ENCODE measurements around the gene RNF14. TPM values are rescaled to one million over a fixed set of nuclear protein-coding genes. Genes with fewer than 3 reads are reported as not detected.
"Not testable (repeated sequence)": the region's sequence is repeated elsewhere in the genome, so short reads cannot be mapped to it uniquely, and the experiment has no call there.

Gene RNF14
- 60.8 TPM for total RNA-seq (ENCODE audit: unreplicated experiment)
- long read RNA-seq, full-length matches to known transcripts, result 11 of 20 reads
- long read RNA-seq, partial matches to known transcripts, result 5 of 20 reads
- long read RNA-seq, other reads (novel, unspliced or antisense), result 4 of 20 reads

- H3K27ac Mint-ChIP-seq (ENCODE audit: unreplicated experiment), result peak within 1 kb of the TSS; percentile 94
Measured at GRCh38 chr5:141968914-141969608, at the start of gene RNF14. RNF14 (plus strand) TSS chr5:141969105; CDS start chr5:141973589, 4,484 bp downstream.

DNA sequence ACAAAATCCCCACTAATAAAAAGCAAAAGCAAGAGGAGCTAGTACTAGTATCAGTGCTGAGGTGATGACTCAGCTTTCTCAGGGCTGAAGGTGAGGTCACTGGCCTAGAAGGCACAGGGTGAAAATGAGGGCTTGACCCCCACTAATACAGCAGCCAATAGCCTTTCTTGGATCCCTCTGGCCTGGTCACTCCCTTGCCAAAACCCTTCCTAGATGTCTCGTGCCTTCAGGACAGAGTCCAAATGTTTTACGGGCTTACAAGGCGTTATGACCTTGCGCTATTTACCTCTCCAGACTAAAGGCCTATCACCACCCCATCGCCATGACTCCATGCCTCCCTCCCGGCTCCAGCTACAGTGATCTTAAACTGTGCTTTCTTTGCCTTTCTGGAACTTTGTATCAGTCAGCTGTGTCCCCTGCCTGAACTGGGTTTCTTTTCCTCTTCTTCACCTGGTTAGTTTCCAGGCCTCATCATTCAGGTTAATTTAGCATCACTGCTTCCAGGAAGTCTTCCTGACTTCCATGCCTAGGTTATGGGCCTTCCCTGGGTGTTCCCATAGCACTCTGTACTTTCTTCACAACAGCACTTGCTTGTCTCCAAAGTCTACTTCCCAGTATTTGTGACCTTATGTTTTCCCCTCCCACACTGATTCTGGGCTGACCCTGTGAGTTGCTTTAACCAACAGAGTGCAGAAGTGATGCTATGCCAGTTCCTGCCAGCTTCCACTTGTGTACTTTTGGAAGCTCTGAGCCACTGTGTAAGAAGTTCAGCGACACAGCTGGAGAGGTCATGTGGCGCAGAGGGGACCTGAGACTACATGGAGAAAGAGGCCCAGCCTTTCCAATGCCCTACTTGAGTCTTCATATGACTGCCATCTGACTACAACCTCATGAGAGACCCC lies 49.4 kb upstream of the RNF14 start:
- Mint-ChIP-seq H3K27me3 (ENCODE audit: unreplicated experiment) (peaks cover 3% of the 10 kb centered on the region), H3K27ac (ENCODE audit: unreplicated experiment) (no peak overlapping the region), H3K36me3 (ENCODE audit: unreplicated experiment) (peaks cover 5% of the 10 kb centered on the region), H3K4me3 (ENCODE audit: unreplicated experiment) (no peak overlapping the region), H3K4me1 (ENCODE audit: low read depth, unreplicated experiment) (peaks cover 4% of the 10 kb centered on the region), H3K9me3 (ENCODE audit: unreplicated experiment) (peaks cover 3% of the 10 kb centered on the region)
- DNase-seq, result no peak
- TF ChIP-seq, protein P1, sequence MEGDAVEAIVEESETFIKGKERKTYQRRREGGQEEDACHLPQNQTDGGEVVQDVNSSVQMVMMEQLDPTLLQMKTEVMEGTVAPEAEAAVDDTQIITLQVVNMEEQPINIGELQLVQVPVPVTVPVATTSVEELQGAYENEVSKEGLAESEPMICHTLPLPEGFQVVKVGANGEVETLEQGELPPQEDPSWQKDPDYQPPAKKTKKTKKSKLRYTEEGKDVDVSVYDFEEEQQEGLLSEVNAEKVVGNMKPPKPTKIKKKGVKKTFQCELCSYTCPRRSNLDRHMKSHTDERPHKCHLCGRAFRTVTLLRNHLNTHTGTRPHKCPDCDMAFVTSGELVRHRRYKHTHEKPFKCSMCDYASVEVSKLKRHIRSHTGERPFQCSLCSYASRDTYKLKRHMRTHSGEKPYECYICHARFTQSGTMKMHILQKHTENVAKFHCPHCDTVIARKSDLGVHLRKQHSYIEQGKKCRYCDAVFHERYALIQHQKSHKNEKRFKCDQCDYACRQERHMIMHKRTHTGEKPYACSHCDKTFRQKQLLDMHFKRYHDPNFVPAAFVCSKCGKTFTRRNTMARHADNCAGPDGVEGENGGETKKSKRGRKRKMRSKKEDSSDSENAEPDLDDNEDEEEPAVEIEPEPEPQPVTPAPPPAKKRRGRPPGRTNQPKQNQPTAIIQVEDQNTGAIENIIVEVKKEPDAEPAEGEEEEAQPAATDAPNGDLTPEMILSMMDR (IDR thresholded peaks at IDR 0.05; ENCODE audit: partially characterized antibody, unreplicated experiment), result no peak

More at GRCh38 chr5:141968914-141969608, at the start of gene RNF14:
- Mint-ChIP-seq H3K9me3 (ENCODE audit: unreplicated experiment) (peaks cover 4% of the 10 kb centered on the region), H3K27me3 (ENCODE audit: unreplicated experiment) (peaks cover 1% of the 10 kb centered on the region), H3K4me3 (ENCODE audit: unreplicated experiment) (peak within 1 kb of the TSS; percentile 90), H3K36me3 (ENCODE audit: unreplicated experiment) (no peaks in the 10 kb centered on the region), H3K4me1 (ENCODE audit: low read depth, unreplicated experiment) (peaks cover 13% of the 10 kb centered on the region)
- peak; percentile 96 for DNase-seq
- TF ChIP-seq, protein P1 (IDR thresholded peaks at IDR 0.05; ENCODE audit: partially characterized antibody, unreplicated experiment), result peak; percentile 95

GRCh38 chr5:141920771-141921170 lies 48.1 kb upstream of the RNF14 start:
- Mint-ChIP-seq H3K4me1 (ENCODE audit: low read depth, unreplicated experiment) (peaks cover 2% of the 10 kb centered on the region), H3K27me3 (ENCODE audit: unreplicated experiment) (peaks cover 3% of the 10 kb centered on the region), H3K9me3 (ENCODE audit: unreplicated experiment) (peaks cover 3% of the 10 kb centered on the region), H3K4me3 (ENCODE audit: unreplicated experiment) (no peak overlapping the region), H3K27ac (ENCODE audit: unreplicated experiment) (no peak overlapping the region), H3K36me3 (ENCODE audit: unreplicated experiment) (no peaks in the 10 kb centered on the region)
- TF ChIP-seq, protein P1 (IDR thresholded peaks at IDR 0.05; ENCODE audit: partially characterized antibody, unreplicated experiment), result no peak
- DNase-seq, result no peak

DNA sequence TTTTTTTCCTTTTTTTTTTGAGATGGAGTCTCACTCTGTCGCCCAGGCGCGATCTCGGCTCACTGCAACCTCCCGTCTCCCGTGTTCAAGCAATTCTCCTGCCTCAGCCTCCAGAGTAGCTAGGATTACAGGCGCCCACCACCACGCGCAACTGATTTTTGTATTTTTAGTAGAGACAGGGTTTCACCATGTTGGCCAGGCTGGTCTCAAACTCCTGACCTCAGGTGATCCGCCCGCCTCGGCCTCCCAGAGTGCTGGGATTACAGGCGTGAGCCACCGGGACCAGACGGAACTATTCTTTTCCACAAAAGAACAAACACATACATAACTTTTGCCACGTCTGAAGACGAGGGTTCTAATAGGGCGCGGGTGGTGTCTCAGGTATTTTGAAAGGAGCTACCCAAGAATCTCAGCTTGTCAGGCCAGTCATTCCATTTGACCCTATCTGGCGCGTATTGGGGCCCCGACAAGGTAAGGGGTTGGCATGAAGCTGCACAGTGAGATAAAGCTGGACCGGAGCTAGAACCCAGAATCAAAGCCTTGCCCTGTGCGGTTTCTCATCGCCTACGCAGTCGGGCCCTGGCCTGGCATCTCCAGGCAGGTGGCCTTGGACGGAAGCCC lies 46.0 kb upstream of the RNF14 start:
- H3K27me3 Mint-ChIP-seq (ENCODE audit: unreplicated experiment); H3K9me3 Mint-ChIP-seq (ENCODE audit: unreplicated experiment); H3K36me3 Mint-ChIP-seq (ENCODE audit: unreplicated experiment); DNase-seq; H3K4me1 Mint-ChIP-seq (ENCODE audit: low read depth, unreplicated experiment): not testable (repeated sequence)
- H3K4me3 Mint-ChIP-seq (ENCODE audit: unreplicated experiment), result peak overlapping the region; percentile 95
- H3K27ac Mint-ChIP-seq (ENCODE audit: unreplicated experiment), result peak overlapping the region; percentile 43
